Liver (tissue), 9 donors: ENCODE results near the gene CACNA1C. TPM values are rescaled to one million over a fixed set of nuclear protein-coding genes. Genes with fewer than 3 reads are reported as not detected.

ENCODE experiments used
- DNase-seq: peaks from one replicate; pipeline ENCODE4 v3.0.0-alpha.2; 2017; ENCODE audit warnings: low spot score
- H3K27ac ChIP-seq, 2 donors: one replicate each; pipeline ENCODE4 v1.7.0; 2013; ENCODE audit warnings: inconsistent platforms in 2 of 2, low read length in 2 of 2, control low read depth in 1 of 2, low read depth in 1 of 2, mild to moderate bottlenecking in 1 of 2
- H3K27me3 ChIP-seq, 4 donors: one replicate each; pipeline versions ENCODE4 v1.6.1 to v1.7.0; 2013; ENCODE audit warnings: low read length in 3 of 4, inconsistent platforms in 1 of 4, mild to moderate bottlenecking in 1 of 4, moderate library complexity in 1 of 4; ENCODE audit not compliant: control insufficient read depth in 4 of 4, insufficient read depth in 4 of 4
- H3K36me3 ChIP-seq, 4 donors: one replicate each; pipeline versions ENCODE4 v1.6.1 to v1.7.0; 2013; ENCODE audit warnings: low read length in 3 of 4, mild to moderate bottlenecking in 3 of 4, low read depth in 1 of 4, moderate library complexity in 1 of 4; ENCODE audit not compliant: control insufficient read depth in 4 of 4, insufficient read depth in 3 of 4
- H3K4me1 ChIP-seq, 4 donors: one replicate each; pipeline versions ENCODE4 v1.6.1 to v1.7.0; 2013; ENCODE audit warnings: low read length in 3 of 4, mild to moderate bottlenecking in 3 of 4, moderate library complexity in 1 of 4; ENCODE audit not compliant: control insufficient read depth in 4 of 4, insufficient read depth in 4 of 4
- H3K4me3 ChIP-seq, 3 donors: one replicate each; pipeline versions ENCODE4 v1.6.1 to v1.7.0; 2013; ENCODE audit warnings: low read length in 3 of 3, control low read depth in 1 of 3, low read depth in 1 of 3, mild to moderate bottlenecking in 1 of 3
- H3K9ac ChIP-seq, 2 donors: one replicate each; pipeline ENCODE4 v1.7.0; 2013; ENCODE audit warnings: low read length in 2 of 2, mild to moderate bottlenecking in 2 of 2, moderate library complexity in 2 of 2, control low read depth in 1 of 2, low read depth in 1 of 2
- H3K9me3 ChIP-seq, 4 donors: one replicate each; pipeline versions ENCODE4 v1.6.1 to v1.7.0; 2013; ENCODE audit warnings: low read length in 3 of 4; ENCODE audit not compliant: control insufficient read depth in 4 of 4
- EGR1 ChIP-seq, 2 donors: IDR thresholded peaks; 2 replicates each; pipeline ENCODE4 v1.6.1; 2016 to 2018; ENCODE audit warnings: antibody characterized with exemption in 2 of 2, low read depth in 2 of 2
- FOXA1 ChIP-seq: IDR thresholded peaks from 2 replicates; pipeline ENCODE4 v1.6.1; 2016; ENCODE audit warnings: antibody characterized with exemption
- FOXA2 ChIP-seq: IDR thresholded peaks from 2 replicates; pipeline ENCODE4 v1.6.1; 2016; ENCODE audit warnings: antibody characterized with exemption
- GABPA ChIP-seq, 2 donors: IDR thresholded peaks in 1 of 2; conservative IDR thresholded peaks in 1 of 2; 2 replicates each; pipeline ENCODE4 v1.6.1; 2016; ENCODE audit warnings: antibody characterized with exemption in 2 of 2, mild to moderate bottlenecking in 1 of 2, moderate library complexity in 1 of 2
- HNF4G ChIP-seq: IDR thresholded peaks from 2 replicates; pipeline ENCODE4 v1.6.1; 2016; ENCODE audit warnings: antibody characterized with exemption
- NR2F2 ChIP-seq: IDR thresholded peaks from 2 replicates; pipeline ENCODE4 v1.6.1; 2016; ENCODE audit warnings: antibody characterized with exemption
- RAD21 ChIP-seq, 2 donors: IDR thresholded peaks; 2 replicates each; pipeline ENCODE4 v1.6.1; 2016; ENCODE audit warnings: antibody characterized with exemption in 2 of 2, mild to moderate bottlenecking in 2 of 2
- RXRA ChIP-seq, 2 donors: IDR thresholded peaks; 2 replicates each; pipeline ENCODE4 v1.6.1; 2017 to 2018; ENCODE audit warnings: antibody characterized with exemption in 2 of 2, mild to moderate bottlenecking in 1 of 2
- SP1 ChIP-seq: IDR thresholded peaks from 2 replicates; pipeline ENCODE4 v1.6.1; 2018; ENCODE audit warnings: antibody characterized with exemption, mild to moderate bottlenecking
- TAF1 ChIP-seq: conservative IDR thresholded peaks from 2 replicates; pipeline ENCODE4 v1.6.1; 2016; ENCODE audit warnings: antibody characterized with exemption, mild to moderate bottlenecking
- YY1 ChIP-seq: IDR thresholded peaks from 2 replicates; pipeline ENCODE4 v1.6.1; 2016; ENCODE audit warnings: antibody characterized with exemption, mild to moderate bottlenecking
- WGBS: extraction: QIAGEN DNeasy Blood & Tissue Kit; methylation state at CpG from one replicate; pipeline ENCODE4 v1.1.7; 2013; 5-methylcytosine and 5-hydroxymethylcytosine counted together
- polyA plus RNA-seq, 2 donors: library from polyadenylated mRNA; stranded (reverse) in 1 of 2; unstranded in 1 of 2; fragments of 200-250 nt in 1 of 2; fragments of >200 nt in 1 of 2; fragmentation: Nextera tagmentation in 1 of 2; extraction: Ambion mirVana in 1 of 2; gene quantifications; one replicate each; pipeline versions ENCODE4 v1.2.1 to v1.2.3, GENCODE V29; 2013 to 2015
- total RNA-seq, 2 donors: library from RNA; depleted of rRNA; stranded (reverse); fragments of >200 nt; gene quantifications; one replicate each; pipeline ENCODE4 v1.2.3, GENCODE V29; 2014
- TF ChIP-seq, protein P1 (sequence below): IDR thresholded peaks from 2 replicates; pipeline ENCODE4 v1.6.1; 2016; ENCODE audit warnings: antibody characterized with exemption, mild to moderate bottlenecking
- TF ChIP-seq, protein P2 (sequence below): fragments of 150-350 bp; IDR thresholded peaks from 2 replicates; pipeline ENCODE4 v1.5.1; 2017; ENCODE audit warnings: improper control_type of control experiment, low read depth, low read length; ENCODE audit not compliant: missing input control
- TF ChIP-seq, protein P3 (sequence below): IDR thresholded peaks from 2 replicates; pipeline ENCODE4 v1.6.1; 2016; ENCODE audit warnings: antibody characterized with exemption
- TF ChIP-seq, protein P4 (sequence below): IDR thresholded peaks from 2 replicates; pipeline ENCODE4 v1.6.1; 2016; ENCODE audit warnings: antibody characterized with exemption
- TF ChIP-seq, protein P5 (sequence below): IDR thresholded peaks from 2 replicates; pipeline ENCODE4 v1.6.1; 2016; ENCODE audit warnings: antibody characterized with exemption
- donor health status: healthy.
- donor health status: healthy.
- donor health status: healthy.
- donor health status: healthy.
- donor health status: healthy.

The CACNA1C gene
- total and polyA plus RNA-seq, 4 donors, result 0.23 to 1.9 (median 0.41) TPM

DNA sequence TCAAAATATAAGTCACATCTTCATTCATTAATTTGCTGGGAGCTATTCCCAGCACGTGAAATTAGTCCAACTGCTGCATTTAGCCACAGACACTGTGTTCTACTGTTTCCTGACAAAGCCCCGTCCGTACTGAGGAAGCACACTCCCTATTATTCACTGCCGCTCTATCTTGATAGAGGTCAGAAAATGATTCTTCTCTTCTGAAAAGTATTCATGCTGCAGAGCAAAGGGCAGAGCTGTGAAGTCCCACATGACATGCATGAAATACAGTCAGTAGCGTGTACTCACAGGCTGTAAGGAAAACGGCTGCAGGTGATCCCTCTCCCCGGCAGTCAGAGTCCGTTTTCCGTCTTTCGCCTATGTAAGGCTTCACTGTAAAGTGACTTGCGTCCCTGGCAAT is 439.4 kb downstream of the CACNA1C start:
- no peak overlapping the region for H3K9ac ChIP-seq
- H3K4me1 ChIP-seq, result no peaks in the 10 kb centered on the region
- 77% methylated on average over 11 of the region's 11 CpGs for WGBS
- H3K27me3 ChIP-seq, result no peaks in the 10 kb centered on the region
- H3K9me3 ChIP-seq, result no peaks in the 10 kb centered on the region
- TF ChIP-seq RXRA (IDR thresholded peaks at IDR 0.05), result no peak
- no peak for TF ChIP-seq RAD21 (IDR thresholded peaks at IDR 0.05)
- TF ChIP-seq NR2F2, result peak; percentile 64
- H3K27ac ChIP-seq, result no peak overlapping the region
- no peak for DNase-seq
- no peaks in the 10 kb centered on the region for H3K36me3 ChIP-seq
- H3K4me3 ChIP-seq, result no peak overlapping the region

DNA sequence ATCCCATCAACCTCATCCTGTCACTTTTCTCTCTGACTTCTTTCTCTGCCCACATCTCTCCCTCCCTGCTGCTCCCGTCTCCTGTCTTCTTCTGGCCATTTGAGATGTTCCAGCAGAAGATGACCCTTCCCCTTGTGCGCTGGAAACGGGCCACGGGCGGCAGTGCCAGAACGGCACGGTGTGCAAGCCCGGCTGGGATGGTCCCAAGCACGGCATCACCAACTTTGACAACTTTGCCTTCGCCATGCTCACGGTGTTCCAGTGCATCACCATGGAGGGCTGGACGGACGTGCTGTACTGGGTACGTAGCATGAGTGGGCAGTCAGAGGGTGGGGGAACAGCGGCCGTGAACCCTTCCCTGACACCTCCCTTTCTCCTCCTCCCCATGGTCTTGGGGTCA is 440.3 kb downstream of the CACNA1C start:
- Histone ChIP-seq H3K4me1 (no peaks in the 10 kb centered on the region), H3K9ac (no peak overlapping the region), H3K4me3 (no peak overlapping the region), H3K27me3 (no peaks in the 10 kb centered on the region), H3K9me3 (no peaks in the 10 kb centered on the region), H3K36me3 (no peaks in the 10 kb centered on the region), H3K27ac (no peak overlapping the region)
- 92% methylated on average over 16 of the region's 16 CpGs for WGBS
- DNase-seq, result no peak
- TF ChIP-seq, protein P1, sequence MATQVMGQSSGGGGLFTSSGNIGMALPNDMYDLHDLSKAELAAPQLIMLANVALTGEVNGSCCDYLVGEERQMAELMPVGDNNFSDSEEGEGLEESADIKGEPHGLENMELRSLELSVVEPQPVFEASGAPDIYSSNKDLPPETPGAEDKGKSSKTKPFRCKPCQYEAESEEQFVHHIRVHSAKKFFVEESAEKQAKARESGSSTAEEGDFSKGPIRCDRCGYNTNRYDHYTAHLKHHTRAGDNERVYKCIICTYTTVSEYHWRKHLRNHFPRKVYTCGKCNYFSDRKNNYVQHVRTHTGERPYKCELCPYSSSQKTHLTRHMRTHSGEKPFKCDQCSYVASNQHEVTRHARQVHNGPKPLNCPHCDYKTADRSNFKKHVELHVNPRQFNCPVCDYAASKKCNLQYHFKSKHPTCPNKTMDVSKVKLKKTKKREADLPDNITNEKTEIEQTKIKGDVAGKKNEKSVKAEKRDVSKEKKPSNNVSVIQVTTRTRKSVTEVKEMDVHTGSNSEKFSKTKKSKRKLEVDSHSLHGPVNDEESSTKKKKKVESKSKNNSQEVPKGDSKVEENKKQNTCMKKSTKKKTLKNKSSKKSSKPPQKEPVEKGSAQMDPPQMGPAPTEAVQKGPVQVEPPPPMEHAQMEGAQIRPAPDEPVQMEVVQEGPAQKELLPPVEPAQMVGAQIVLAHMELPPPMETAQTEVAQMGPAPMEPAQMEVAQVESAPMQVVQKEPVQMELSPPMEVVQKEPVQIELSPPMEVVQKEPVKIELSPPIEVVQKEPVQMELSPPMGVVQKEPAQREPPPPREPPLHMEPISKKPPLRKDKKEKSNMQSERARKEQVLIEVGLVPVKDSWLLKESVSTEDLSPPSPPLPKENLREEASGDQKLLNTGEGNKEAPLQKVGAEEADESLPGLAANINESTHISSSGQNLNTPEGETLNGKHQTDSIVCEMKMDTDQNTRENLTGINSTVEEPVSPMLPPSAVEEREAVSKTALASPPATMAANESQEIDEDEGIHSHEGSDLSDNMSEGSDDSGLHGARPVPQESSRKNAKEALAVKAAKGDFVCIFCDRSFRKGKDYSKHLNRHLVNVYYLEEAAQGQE, result no peak
- TF ChIP-seq TAF1 (no peak), FOXA1 (no peak), SP1 (no peak), HNF4G (no peak), RAD21 (IDR thresholded peaks at IDR 0.05) (no peak), FOXA2 (no peak), EGR1 (IDR thresholded peaks at IDR 0.05; ENCODE audit: low read depth in 2 of 2) (no peak), YY1 (no peak), GABPA (IDR thresholded peaks at IDR 0.05 in 1 of 2, conservative IDR thresholded peaks at IDR 0.05 in 1 of 2) (no peak)
- TF ChIP-seq, protein P2, sequence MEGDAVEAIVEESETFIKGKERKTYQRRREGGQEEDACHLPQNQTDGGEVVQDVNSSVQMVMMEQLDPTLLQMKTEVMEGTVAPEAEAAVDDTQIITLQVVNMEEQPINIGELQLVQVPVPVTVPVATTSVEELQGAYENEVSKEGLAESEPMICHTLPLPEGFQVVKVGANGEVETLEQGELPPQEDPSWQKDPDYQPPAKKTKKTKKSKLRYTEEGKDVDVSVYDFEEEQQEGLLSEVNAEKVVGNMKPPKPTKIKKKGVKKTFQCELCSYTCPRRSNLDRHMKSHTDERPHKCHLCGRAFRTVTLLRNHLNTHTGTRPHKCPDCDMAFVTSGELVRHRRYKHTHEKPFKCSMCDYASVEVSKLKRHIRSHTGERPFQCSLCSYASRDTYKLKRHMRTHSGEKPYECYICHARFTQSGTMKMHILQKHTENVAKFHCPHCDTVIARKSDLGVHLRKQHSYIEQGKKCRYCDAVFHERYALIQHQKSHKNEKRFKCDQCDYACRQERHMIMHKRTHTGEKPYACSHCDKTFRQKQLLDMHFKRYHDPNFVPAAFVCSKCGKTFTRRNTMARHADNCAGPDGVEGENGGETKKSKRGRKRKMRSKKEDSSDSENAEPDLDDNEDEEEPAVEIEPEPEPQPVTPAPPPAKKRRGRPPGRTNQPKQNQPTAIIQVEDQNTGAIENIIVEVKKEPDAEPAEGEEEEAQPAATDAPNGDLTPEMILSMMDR, result no peak
- TF ChIP-seq, protein P3, sequence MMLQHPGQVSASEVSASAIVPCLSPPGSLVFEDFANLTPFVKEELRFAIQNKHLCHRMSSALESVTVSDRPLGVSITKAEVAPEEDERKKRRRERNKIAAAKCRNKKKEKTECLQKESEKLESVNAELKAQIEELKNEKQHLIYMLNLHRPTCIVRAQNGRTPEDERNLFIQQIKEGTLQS, result no peak
- TF ChIP-seq, protein P4, sequence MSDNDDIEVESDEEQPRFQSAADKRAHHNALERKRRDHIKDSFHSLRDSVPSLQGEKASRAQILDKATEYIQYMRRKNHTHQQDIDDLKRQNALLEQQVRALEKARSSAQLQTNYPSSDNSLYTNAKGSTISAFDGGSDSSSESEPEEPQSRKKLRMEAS, result no peak
- TF ChIP-seq, protein P5, sequence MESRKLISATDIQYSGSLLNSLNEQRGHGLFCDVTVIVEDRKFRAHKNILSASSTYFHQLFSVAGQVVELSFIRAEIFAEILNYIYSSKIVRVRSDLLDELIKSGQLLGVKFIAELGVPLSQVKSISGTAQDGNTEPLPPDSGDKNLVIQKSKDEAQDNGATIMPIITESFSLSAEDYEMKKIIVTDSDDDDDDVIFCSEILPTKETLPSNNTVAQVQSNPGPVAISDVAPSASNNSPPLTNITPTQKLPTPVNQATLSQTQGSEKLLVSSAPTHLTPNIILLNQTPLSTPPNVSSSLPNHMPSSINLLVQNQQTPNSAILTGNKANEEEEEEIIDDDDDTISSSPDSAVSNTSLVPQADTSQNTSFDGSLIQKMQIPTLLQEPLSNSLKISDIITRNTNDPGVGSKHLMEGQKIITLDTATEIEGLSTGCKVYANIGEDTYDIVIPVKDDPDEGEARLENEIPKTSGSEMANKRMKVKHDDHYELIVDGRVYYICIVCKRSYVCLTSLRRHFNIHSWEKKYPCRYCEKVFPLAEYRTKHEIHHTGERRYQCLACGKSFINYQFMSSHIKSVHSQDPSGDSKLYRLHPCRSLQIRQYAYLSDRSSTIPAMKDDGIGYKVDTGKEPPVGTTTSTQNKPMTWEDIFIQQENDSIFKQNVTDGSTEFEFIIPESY, result no peak
